SK-N-SH (cell line): ENCODE data around the gene CACNG4. TPM values are rescaled to one million over a fixed set of nuclear protein-coding genes. Genes with fewer than 3 reads are reported as not detected.

Source experiments
- CTCF ChIA-PET: fragments of 300-600, 350-600 bp; formaldehyde crosslinking; extraction: SDS; loops from one replicate; lab custom pipeline; 2021; lab: Yijun Ruan, JAX
- POLR2A ChIA-PET: fragments of 350-600 bp; sonication (Branson Sonifier 250); formaldehyde crosslinking; extraction: SDS; loops from one replicate; lab custom pipeline; 2020; ENCODE audit warnings: antibody characterized with exemption, inconsistent platforms; lab: Yijun Ruan, JAX
- DNase-seq: peaks from one replicate; pipeline ENCODE4 v3.0.0; 2012
- H2AFZ ChIP-seq: fragments of 200-600 bp; sonication (generic); 2 replicates; pipeline ENCODE4 v1.8.1; 2016; ENCODE audit warnings: antibody characterized with exemption, mild to moderate bottlenecking, low read depth
- H3F3A ChIP-seq: fragments of 200-600 bp; sonication (generic); replicated peaks from 2 replicates; pipeline ENCODE3; 2016; ENCODE audit warnings: antibody characterized with exemption, mild to moderate bottlenecking; ENCODE audit not compliant: insufficient read depth
- H3K27ac ChIP-seq, 2 experiments: fragments of 200-500 bp in 1 of 2; fragments of 200-600 bp in 1 of 2; sonication (Bioruptor generic) in 1 of 2; sonication (generic), shearing (Covaris generic) in 1 of 2; 2 replicates each; pipeline versions ENCODE4 v1.5.1 to v1.6.1; 2014 to 2016; ENCODE audit warnings: low read depth in 2 of 2, inconsistent platforms in 1 of 2, low read length in 1 of 2, mild to moderate bottlenecking in 1 of 2, mixed read lengths in 1 of 2
- H3K27me3 ChIP-seq: fragments of 200-600 bp; sonication (generic), shearing (Covaris generic); 2 replicates; pipeline ENCODE4 v1.6.1; 2016; ENCODE audit warnings: mixed run types; ENCODE audit not compliant: insufficient read depth
- H3K36me3 ChIP-seq, 2 experiments: fragments of 200-500 bp in 1 of 2; fragments of 200-600 bp in 1 of 2; sonication (Bioruptor generic) in 1 of 2; sonication (generic) in 1 of 2; replicated peaks in 1 of 2; 2 replicates each; pipeline versions ENCODE3 to v1.5.1; 2014 to 2016; ENCODE audit warnings: low read length in 1 of 2, mild to moderate bottlenecking in 1 of 2; ENCODE audit not compliant: insufficient read depth in 2 of 2, control insufficient read depth in 1 of 2
- H3K4me1 ChIP-seq, 2 experiments: fragments of 200-500 bp in 1 of 2; fragments of 200-600 bp in 1 of 2; sonication (Bioruptor generic) in 1 of 2; sonication (generic), shearing (Covaris generic) in 1 of 2; 2 replicates each; pipeline versions ENCODE4 v1.5.1 to v1.6.1; 2014 to 2016; ENCODE audit warnings: low read depth in 1 of 2, low read length in 1 of 2, mixed run types in 1 of 2; ENCODE audit not compliant: insufficient read depth in 2 of 2, control insufficient read depth in 1 of 2
- H3K4me2 ChIP-seq: fragments of 200-600 bp; sonication (generic), shearing (Covaris generic); 2 replicates; pipeline ENCODE4 v1.6.1; 2017; ENCODE audit warnings: mixed run types
- H3K4me3 ChIP-seq, 2 experiments: fragments of 200-500 bp in 1 of 2; fragments of 200-600 bp in 1 of 2; sonication (Bioruptor generic) in 1 of 2; sonication (generic), shearing (Covaris generic) in 1 of 2; 2 replicates each; pipeline versions ENCODE4 v1.5.1 to v1.8.1; 2014 to 2016; ENCODE audit warnings: low read depth in 2 of 2, inconsistent platforms in 1 of 2, low read length in 1 of 2, mild to moderate bottlenecking in 1 of 2, mixed read lengths in 1 of 2, moderate library complexity in 1 of 2
- H3K79me2 ChIP-seq: fragments of 200-600 bp; sonication (generic); 2 replicates; pipeline ENCODE4 v1.8.1; 2017; ENCODE audit warnings: mild to moderate bottlenecking; ENCODE audit not compliant: insufficient read depth
- H3K9ac ChIP-seq: fragments of 200-600 bp; sonication (generic); 2 replicates; pipeline ENCODE4 v1.6.1; 2017; ENCODE audit warnings: mixed run types
- H3K9me2 ChIP-seq: fragments of 200-600 bp; sonication (generic); 2 replicates; pipeline ENCODE4 v1.6.1; 2017; ENCODE audit warnings: mixed run types
- H3K9me3 ChIP-seq: fragments of 200-600 bp; sonication (generic); 2 replicates; pipeline ENCODE4 v1.6.1; 2017; ENCODE audit warnings: mixed run types, mild to moderate bottlenecking, moderate library complexity
- H4K20me1 ChIP-seq: fragments of 200-600 bp; sonication (generic); 2 replicates; pipeline ENCODE4 v1.6.1; 2017; ENCODE audit warnings: mild to moderate bottlenecking, mixed run types; ENCODE audit not compliant: insufficient read depth
- CHD2 ChIP-seq: fragments of 150-350 bp; IDR thresholded peaks from 2 replicates; pipeline ENCODE4 v1.6.1; 2018; ENCODE audit warnings: low read length; ENCODE audit not compliant: partially characterized antibody
- CTCF ChIP-seq: fragments of 200-600 bp; sonication (generic); IDR thresholded peaks from 2 replicates; pipeline ENCODE4 v1.6.1; 2017; ENCODE audit warnings: antibody characterized with exemption, mild to moderate bottlenecking, moderate library complexity
- ELF1 ChIP-seq: IDR thresholded peaks from 2 replicates; pipeline ENCODE4 v1.4.0; 2012
- GATA2 ChIP-seq: sonication (generic); formaldehyde crosslinking; IDR thresholded peaks from 2 replicates; pipeline ENCODE4 v1.5.0; 2020; ENCODE audit warnings: mild to moderate bottlenecking, missing genetic modification reagents
- MXI1 ChIP-seq: IDR thresholded peaks from 2 replicates; pipeline ENCODE4 v1.6.1; 2012; ENCODE audit warnings: mild to moderate bottlenecking, low read depth, low read length, improper control_type of control experiment
- NRF1 ChIP-seq: IDR thresholded peaks from 2 replicates; pipeline ENCODE4 v1.6.1; 2012; ENCODE audit warnings: low read depth, mild to moderate bottlenecking, low read length
- PBX3 ChIP-seq: IDR thresholded peaks from 2 replicates; pipeline ENCODE4; 2012
- POLR2AphosphoS5 ChIP-seq: IDR thresholded peaks from 2 replicates; pipeline ENCODE4 v1.6.1; 2012; ENCODE audit warnings: low read depth, low read length
- RAD21 ChIP-seq: IDR thresholded peaks from 2 replicates; pipeline ENCODE4 v1.6.1; 2012; ENCODE audit warnings: mild to moderate bottlenecking, low read length
- RCOR1 ChIP-seq: fragments of 150-350 bp; IDR thresholded peaks from 2 replicates; pipeline ENCODE4 v1.6.1; 2017; ENCODE audit warnings: antibody characterized with exemption, low read length
- SMC3 ChIP-seq: IDR thresholded peaks from 2 replicates; pipeline ENCODE4 v1.6.1; 2012; ENCODE audit warnings: low read depth, low read length, improper control_type of control experiment
- WGBS: methylation state at CpG from one replicate; pipeline ENCODE4 v1.1.6; 2017; ENCODE audit warnings: low lambda C conversion rate; 5-methylcytosine and 5-hydroxymethylcytosine counted together
- polyA plus RNA-seq, 3 experiments: library from polyadenylated mRNA; depleted of rRNA; stranded (reverse); fragments of >200 nt; gene quantifications; 2 replicates each; pipeline ENCODE4 v1.2.3, GENCODE V29; 2012
- TF ChIP-seq, protein P1 (sequence below): fragments of 150-350 bp; IDR thresholded peaks from 2 replicates; pipeline ENCODE4 v1.6.1; 2017; ENCODE audit warnings: antibody characterized with exemption, low read length, low read depth, borderline replicate concordance

CACNG4 gene
- 12.4 and 13.2 TPM in 2 replicates for polyA plus RNA-seq (2012; rRNA removed)
- 9.9 and 16.7 TPM in 2 replicates for polyA plus RNA-seq (2012; cell fraction: cytosol; rRNA removed)
- polyA plus RNA-seq (2012; cell fraction: nucleus; rRNA removed): 7.9 and 9.8 TPM in 2 replicates

GRCh38 chr17:66963909-66964771, at the start of gene CACNG4:
CACNG4 (plus strand) TSS chr17:66964707; CDS start chr17:66964912, 205 bp downstream.
- Histone ChIP-seq H3K9me2 (no peaks in the 10 kb centered on the region), H2AFZ (peak within 1 kb of the TSS; percentile 77), H4K20me1 (peaks cover 18% of the 10 kb centered on the region), H3F3A (peaks cover 4% of the 10 kb centered on the region), H3K27me3 (no peaks in the 10 kb centered on the region), H3K4me2 (peak within 1 kb of the TSS; percentile 90), H3K9me3 (no peaks in the 10 kb centered on the region), H3K79me2 (peaks cover 15% of the 10 kb centered on the region; the same call in 1 of the 2 replicates), H3K4me3 (peak within 1 kb of the TSS; percentile 50 to 93), H3K9ac (peak within 1 kb of the TSS; percentile 71), H3K4me1 (peaks cover 0 to 62% of the 10 kb centered on the region in 2 experiments; a peak in 2 of 4 replicates), H3K27ac (peak within 1 kb of the TSS; percentile 24 to 97; a peak in 3 of 4 replicates), H3K36me3 (no peaks in the 10 kb centered on the region)
- WGBS: 18% methylated on average over 38 of the region's 71 CpGs
- POLR2A ChIA-PET: interaction anchor here (0.8 to 5.8 kb wide), 10 partner anchors 10 to 194 kb away, joined by 3 to 95 read pairs (median 4); no protein-coding TSS in a partner anchor
- TF ChIP-seq, protein P1, sequence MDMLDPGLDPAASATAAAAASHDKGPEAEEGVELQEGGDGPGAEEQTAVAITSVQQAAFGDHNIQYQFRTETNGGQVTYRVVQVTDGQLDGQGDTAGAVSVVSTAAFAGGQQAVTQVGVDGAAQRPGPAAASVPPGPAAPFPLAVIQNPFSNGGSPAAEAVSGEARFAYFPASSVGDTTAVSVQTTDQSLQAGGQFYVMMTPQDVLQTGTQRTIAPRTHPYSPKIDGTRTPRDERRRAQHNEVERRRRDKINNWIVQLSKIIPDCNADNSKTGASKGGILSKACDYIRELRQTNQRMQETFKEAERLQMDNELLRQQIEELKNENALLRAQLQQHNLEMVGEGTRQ: no peak
- no peak for TF ChIP-seq ELF1
- TF ChIP-seq CHD2: peak; percentile 33
- TF ChIP-seq RCOR1: no peak
- TF ChIP-seq NRF1: no peak
- TF ChIP-seq GATA2: no peak
- 0 out of 2 replicates have a peak, but pooled peaks have one; percentile 10 for TF ChIP-seq MXI1
- TF ChIP-seq POLR2AphosphoS5: no peak
- CTCF ChIA-PET: interaction anchor here (0.8 to 1.4 kb wide), 2 partner anchors 56 to 67 kb away, joined by 3 to 5 read pairs; no protein-coding TSS in a partner anchor
- DNase-seq: peak; percentile 95

GRCh38 chr17:66915204-66915611, 49.3 kb upstream of the CACNG4 start:
- Histone ChIP-seq H3K9ac (no peak overlapping the region), H3K79me2 (no peaks in the 10 kb centered on the region), H3K27me3 (no peaks in the 10 kb centered on the region; the same call in 1 of the 2 replicates), H3K9me3 (no peaks in the 10 kb centered on the region), H3K4me3 (no peak overlapping the region), H3F3A (no peaks in the 10 kb centered on the region), H3K4me1 (peaks cover 0 to 6% of the 10 kb centered on the region in 2 experiments; a peak in 1 of 4 replicates), H2AFZ (no peak overlapping the region), H4K20me1 (no peaks in the 10 kb centered on the region), H3K27ac (no peak overlapping the region), H3K9me2 (no peaks in the 10 kb centered on the region), H3K36me3 (no peaks in the 10 kb centered on the region), H3K4me2 (no peak overlapping the region)
- TF ChIP-seq CTCF: peak; percentile 58
- TF ChIP-seq RAD21: peak; percentile 89
- TF ChIP-seq PBX3: no peak
- TF ChIP-seq SMC3: peak; percentile 92
- 81% methylated on average over 7 of the region's 7 CpGs for WGBS
- DNase-seq: peak; percentile 76
- ChIA-PET CTCF (interaction anchor here (0.6 to 7.4 kb wide), 35 partner anchors 9 to 715 kb away, joined by 3 to 39 read pairs (median 4); no protein-coding TSS in a partner anchor), POLR2A (interaction anchor here (0.7 to 1.3 kb wide), 4 partner anchors 44 to 104 kb away, joined by 3 to 7 read pairs (median 3); no protein-coding TSS in a partner anchor)
